GM10847 (cell line): ENCODE measurements around the gene SYNDIG1.

Experiments used
- POLR2A ChIP-seq: IDR thresholded peaks from 2 replicates; pipeline ENCODE4 v1.6.1; 2011; ENCODE audit not compliant: insufficient read length; ENCODE audit errors: extremely low read depth

The SYNDIG1 gene

GRCh38 chr20:24604966-24605665, 135.7 kb downstream of the SYNDIG1 start:
- TF ChIP-seq POLR2A: no peak

GRCh38 chr20:24605937-24606455, 136.6 kb downstream of the SYNDIG1 start:
- TF ChIP-seq POLR2A: no peak

DNA sequence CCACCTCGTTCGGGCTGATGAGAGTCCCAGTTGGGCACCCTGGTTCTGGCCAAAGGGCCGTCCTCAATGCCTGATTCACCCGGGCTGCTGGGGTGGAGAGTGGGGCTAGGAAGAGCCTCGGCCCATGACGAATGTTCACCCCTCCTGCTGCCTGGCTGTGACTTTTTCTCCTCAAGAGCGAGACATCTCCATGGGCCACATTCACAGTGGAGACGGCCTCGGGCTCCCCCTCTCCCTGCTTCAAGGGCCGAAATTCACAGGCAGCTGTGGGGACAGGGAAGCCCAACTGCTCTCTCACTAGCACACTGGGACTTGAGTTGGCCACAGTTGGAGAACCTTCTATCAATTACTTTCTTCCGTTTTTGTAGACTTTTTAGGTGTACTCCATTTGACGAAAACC, 138.0 kb downstream of the SYNDIG1 start:
- TF ChIP-seq POLR2A: no peak

- TF ChIP-seq POLR2A: no peak
These were observed 139.7 kb downstream of the SYNDIG1 start for GRCh38 chr20:24608926-24609667.

DNA sequence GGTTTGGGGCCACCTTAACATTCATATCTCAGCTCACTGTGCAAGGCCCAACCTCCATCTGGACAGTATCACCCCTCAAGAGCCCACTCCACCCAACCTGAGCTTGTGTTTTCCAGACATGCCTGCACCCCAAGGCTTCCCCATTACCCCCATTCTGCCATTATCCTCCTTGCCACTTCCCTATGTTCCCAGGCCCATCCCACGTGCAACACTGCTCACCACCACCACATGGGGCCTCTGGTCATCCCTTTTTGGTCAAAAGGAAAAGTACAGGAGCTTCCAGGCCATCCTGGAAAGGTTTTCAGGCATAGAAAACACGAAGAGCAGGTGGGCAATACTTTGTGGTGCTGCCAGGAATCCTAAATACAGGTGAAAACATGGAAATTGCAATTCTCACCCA, 140.3 kb downstream of the SYNDIG1 start:
- TF ChIP-seq POLR2A: no peak

GRCh38 chr20:24610341-24611115, 141.1 kb downstream of the SYNDIG1 start:
- no peak for TF ChIP-seq POLR2A

GRCh38 chr20:24611360-24612140, 142.1 kb downstream of the SYNDIG1 start:
- TF ChIP-seq POLR2A: no peak

GRCh38 chr20:24612799-24613775, 143.7 kb downstream of the SYNDIG1 start:
- TF ChIP-seq POLR2A: no peak

- no peak for TF ChIP-seq POLR2A
These were observed 144.9 kb downstream of the SYNDIG1 start for GRCh38 chr20:24614341-24614740.

GRCh38 chr20:24615353-24615752, 145.9 kb downstream of the SYNDIG1 start:
- no peak for TF ChIP-seq POLR2A

GRCh38 chr20:24616258-24617079, 147.0 kb downstream of the SYNDIG1 start:
- TF ChIP-seq POLR2A: no peak

GRCh38 chr20:24617080-24617432, 147.6 kb downstream of the SYNDIG1 start:
- TF ChIP-seq POLR2A: no peak

- no peak for TF ChIP-seq POLR2A
These were observed 148.5 kb downstream of the SYNDIG1 start for GRCh38 chr20:24617757-24618450.

- no peak for TF ChIP-seq POLR2A
These were observed 149.3 kb downstream of the SYNDIG1 start for GRCh38 chr20:24618739-24619138.
